Heart left ventricle (tissue), 16 donors: Measurements from ENCODE around the gene PDCD6IP. TPM values are rescaled to one million over a fixed set of nuclear protein-coding genes. Genes with fewer than 3 reads are reported as not detected.

Source experiments
- ATAC-seq, 4 donors: fragments of 200-7000 bp; cut with Tn5 transposase; one replicate each; pipeline ENCODE4 v1.9.1; 2020 to 2022; ENCODE audit warnings: moderate library complexity in 4 of 4, mild to moderate bottlenecking in 3 of 4, moderate number of reproducible peaks in 1 of 4
- DNase-seq, 5 donors: peaks; one replicate each; pipeline ENCODE4 v3.0.0-alpha.2; 2020
- H3K27ac ChIP-seq, 12 donors: fragments of 200-600 bp; sonication (generic) in 4 of 12; one replicate each; pipeline versions ENCODE4 v1.5.0 to v1.8.0; 2016 to 2022; ENCODE audit warnings: mild to moderate bottlenecking in 2 of 12
- H3K27me3 ChIP-seq, 9 donors: fragments of 200-600 bp; sonication (generic) in 2 of 9; one replicate each; pipeline versions ENCODE4 v1.5.1 to v1.8.0; 2016 to 2022; ENCODE audit warnings: mild to moderate bottlenecking in 3 of 9
- H3K36me3 ChIP-seq, 9 donors: fragments of 200-600 bp; sonication (generic) in 2 of 9; one replicate each; pipeline versions ENCODE4 v1.5.0 to v1.8.0; 2018 to 2022; ENCODE audit warnings: mild to moderate bottlenecking in 2 of 9
- H3K4me1 ChIP-seq, 12 donors: fragments of 200-600 bp; sonication (generic) in 4 of 12; one replicate each; pipeline versions ENCODE4 v1.5.0 to v1.8.0; 2016 to 2022; ENCODE audit warnings: mild to moderate bottlenecking in 3 of 12
- H3K4me3 ChIP-seq, 12 donors: fragments of 200-600 bp; sonication (generic) in 4 of 12; one replicate each; pipeline versions ENCODE4 v1.5.0 to v1.8.0; 2017 to 2022; ENCODE audit warnings: mild to moderate bottlenecking in 9 of 12, moderate library complexity in 4 of 12
- H3K9me3 ChIP-seq, 12 donors: fragments of 200-600 bp; sonication (generic) in 4 of 12; one replicate each; pipeline versions ENCODE4 v1.5.0 to v1.8.0; 2016 to 2022; ENCODE audit warnings: mild to moderate bottlenecking in 1 of 12
- POLR2A ChIP-seq, 2 donors: fragments of 450-650 bp; IDR thresholded peaks; one replicate each; pipeline ENCODE4 v1.6.1; 2017; ENCODE audit warnings: antibody characterized with exemption in 2 of 2, mild to moderate bottlenecking in 2 of 2, moderate library complexity in 2 of 2
- WGBS, 4 donors: extraction: QIAGEN DNeasy Blood & Tissue Kit in 2 of 4; methylation state at CpG; one replicate each; pipeline versions ENCODE4 v1.1.5 to v1.1.7; 2013 to 2018; 5-methylcytosine and 5-hydroxymethylcytosine counted together
- intact Hi-C, 10 donors: fragments of 100-400 bp; cut with DNase I; formaldehyde crosslinking; loops; one replicate each; pipeline versions ENCODE4 v1.11.1 to v1.14.2; 2022
- polyA plus RNA-seq, 2 donors: library from polyadenylated mRNA; stranded (reverse); fragments of 200-250 nt; gene quantifications; one replicate each; pipeline ENCODE4 v1.2.3, GENCODE V29; 2013
- total RNA-seq, 9 donors: library from RNA; depleted of rRNA in 2 of 9; stranded (reverse); fragments of >200 nt in 2 of 9; fragmentation: NEBNext Ultra II Directional in 3 of 9; extraction: Animal tissue kit (Norgen Biotek cat#: 25700) in 3 of 9; gene quantifications; one replicate each; pipeline versions ENCODE4 v1.1.0 to v1.2.4, GENCODE V29; 2016 to 2023
- TF ChIP-seq, protein P1 (sequence below), 12 donors: fragments of 200-600 bp; sonication (generic) in 4 of 12; IDR thresholded peaks; one replicate each; pipeline versions ENCODE4 v1.5.0 to v1.8.0; 2018 to 2022; ENCODE audit warnings: antibody characterized with exemption in 12 of 12, mild to moderate bottlenecking in 5 of 12
- donor health status: ischemic (EF 13 %, LVEDD 7.1; RV severe dilation, severe dysfunction).
- donor health status: healthy with polysubstance abuse.
- donor health status: DM: no; HTN: yes; CAD: no.
- donor health status: DM: no; HTN: no; CAD: no.
- donor health status: ischemic (EF 25% LVEDD 6.9; RV normal size, moderate dysfunction).
- donor health status: ischemic (EF 25% LVEDD 5.7; RV mildly dilated, moderate dysfunction).
- donor health status: healthy.
- donor health status: DM: yes; HTN: yes; CAD: no.
- donor health status: ischemic (EF 35%, LVEDD 5.7; RV mildly dilated, moderate dysfunction).
- donor health status: nonischemic (EF 11% LVEDD 7.7; RV severe dilation, severe dysfunction).
- donor health status: DM: yes; HTN: yes; CAD: no.
- donor health status: PGD.
- donor health status: ischemic (EF 29% LVEDD 5.4; RV normal size, mild dysfunction).
- donor health status: nonischemic (EF 23%, LVEDD 6.1; RV moderate dilation, normal function).

Gene PDCD6IP
- total and polyA plus RNA-seq, 11 donors, result 25.8 to 205 (median 143) TPM

DNA sequence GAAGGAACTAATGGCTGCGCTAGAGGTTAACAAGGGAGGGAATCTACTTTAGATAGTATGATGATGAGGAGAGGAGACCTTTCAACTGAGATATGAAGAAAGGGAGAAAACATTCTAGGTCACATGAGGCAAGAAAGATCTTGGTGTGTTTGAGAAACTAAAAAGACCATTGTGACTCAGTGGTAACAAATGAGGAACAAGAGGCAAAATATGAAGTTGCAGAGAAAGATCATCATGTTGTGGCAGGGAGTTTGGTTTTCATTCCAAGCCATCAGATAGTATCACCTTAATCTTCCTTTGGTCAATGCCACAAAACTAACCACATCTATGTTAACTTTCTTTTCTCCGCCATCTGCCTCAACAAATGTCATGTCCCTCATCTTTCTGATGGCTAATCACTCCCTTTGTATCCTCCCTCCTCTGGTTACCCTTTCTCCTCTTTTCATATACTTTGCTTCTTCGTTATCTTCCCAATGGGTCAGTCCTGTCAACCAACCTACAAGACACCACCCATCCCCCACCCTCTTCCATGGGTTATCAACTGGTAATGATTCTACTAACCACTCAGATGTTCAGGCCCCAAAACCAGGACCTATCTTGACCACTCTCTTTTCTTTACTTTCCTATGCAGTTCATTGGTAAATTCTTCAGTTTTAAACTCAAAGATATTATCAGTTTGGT is 2.4 kb upstream of the PDCD6IP start:
- 96 to 98% (median 98%) methylated on average over 3 of the region's 3 CpGs for WGBS, 4 donors
- intact Hi-C loops, result loop anchor here in 3 of 10 donors (5.0 to 10.0 kb wide), 4 partner anchors 79 to 681 kb away; partner anchors contain the start of genes CLASP2 (in 1 of the 3), CRTAP (in 1 of the 3) and UBP1 (in 1 of the 3)
- no peak for ATAC-seq

DNA sequence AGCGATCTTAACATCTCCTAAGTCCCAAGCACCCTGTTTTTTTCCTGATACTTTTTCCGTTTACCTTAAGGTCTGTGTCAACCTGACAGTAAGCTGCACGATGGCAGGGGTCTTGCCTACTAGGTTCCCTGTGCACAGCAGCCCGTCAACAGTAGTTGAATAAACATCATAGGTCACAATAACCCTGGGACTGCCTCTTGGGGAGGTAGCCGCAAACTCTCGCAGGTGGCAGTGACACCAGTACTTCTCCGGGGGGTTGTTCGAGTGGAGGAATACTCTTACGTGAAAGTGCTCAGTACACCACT is 365 bp upstream of the PDCD6IP start:
- intact Hi-C loops, result loop anchor here in 3 of 10 donors (5.0 to 10.0 kb wide), 4 partner anchors 81 to 683 kb away; partner anchors contain the start of genes CLASP2 (in 1 of the 3), CRTAP (in 1 of the 3) and UBP1 (in 1 of the 3)
- DNase-seq (no peak), ATAC-seq (peak in 2 of 4 donors; percentile 16 to 33)
- peaks cover 0 to 8% (median 0%) of the 10 kb centered on the region in 9 donors for H3K36me3 ChIP-seq
- no peaks in the 10 kb centered on the region for H3K27me3 ChIP-seq
- peaks cover 3 to 47% (median 39%) of the 10 kb centered on the region in 12 donors for H3K4me1 ChIP-seq
- H3K9me3 ChIP-seq, result peaks cover 0 to 3% (median 0%) of the 10 kb centered on the region in 12 donors
- TF ChIP-seq POLR2A (IDR thresholded peaks at IDR 0.05), result no peak
- TF ChIP-seq, protein P1, sequence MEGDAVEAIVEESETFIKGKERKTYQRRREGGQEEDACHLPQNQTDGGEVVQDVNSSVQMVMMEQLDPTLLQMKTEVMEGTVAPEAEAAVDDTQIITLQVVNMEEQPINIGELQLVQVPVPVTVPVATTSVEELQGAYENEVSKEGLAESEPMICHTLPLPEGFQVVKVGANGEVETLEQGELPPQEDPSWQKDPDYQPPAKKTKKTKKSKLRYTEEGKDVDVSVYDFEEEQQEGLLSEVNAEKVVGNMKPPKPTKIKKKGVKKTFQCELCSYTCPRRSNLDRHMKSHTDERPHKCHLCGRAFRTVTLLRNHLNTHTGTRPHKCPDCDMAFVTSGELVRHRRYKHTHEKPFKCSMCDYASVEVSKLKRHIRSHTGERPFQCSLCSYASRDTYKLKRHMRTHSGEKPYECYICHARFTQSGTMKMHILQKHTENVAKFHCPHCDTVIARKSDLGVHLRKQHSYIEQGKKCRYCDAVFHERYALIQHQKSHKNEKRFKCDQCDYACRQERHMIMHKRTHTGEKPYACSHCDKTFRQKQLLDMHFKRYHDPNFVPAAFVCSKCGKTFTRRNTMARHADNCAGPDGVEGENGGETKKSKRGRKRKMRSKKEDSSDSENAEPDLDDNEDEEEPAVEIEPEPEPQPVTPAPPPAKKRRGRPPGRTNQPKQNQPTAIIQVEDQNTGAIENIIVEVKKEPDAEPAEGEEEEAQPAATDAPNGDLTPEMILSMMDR (IDR thresholded peaks at IDR 0.05), result no peak
- WGBS, 4 donors, result 0 to 1% (median 1%) methylated on average over 9 of the region's 9 CpGs
- peak overlapping the region; percentile 56 to 98 (median 94) for H3K27ac ChIP-seq
- peak overlapping the region; percentile 56 to 98 (median 86) for H3K4me3 ChIP-seq

More for the DNA sequence above, 2.4 kb upstream of the PDCD6IP start:
- TF ChIP-seq POLR2A (IDR thresholded peaks at IDR 0.05), result no peak
- TF ChIP-seq, protein P1 (IDR thresholded peaks at IDR 0.05), result no peak
- no peak for DNase-seq
- Histone ChIP-seq H3K27me3 (no peaks in the 10 kb centered on the region), H3K27ac (no peak overlapping the region), H3K36me3 (peaks cover 0 to 7% (median 0%) of the 10 kb centered on the region in 9 donors), H3K4me1 (peaks cover under 1 to 30% (median 23%) of the 10 kb centered on the region in 12 donors), H3K4me3 (no peak overlapping the region), H3K9me3 (no peaks in the 10 kb centered on the region)

DNA sequence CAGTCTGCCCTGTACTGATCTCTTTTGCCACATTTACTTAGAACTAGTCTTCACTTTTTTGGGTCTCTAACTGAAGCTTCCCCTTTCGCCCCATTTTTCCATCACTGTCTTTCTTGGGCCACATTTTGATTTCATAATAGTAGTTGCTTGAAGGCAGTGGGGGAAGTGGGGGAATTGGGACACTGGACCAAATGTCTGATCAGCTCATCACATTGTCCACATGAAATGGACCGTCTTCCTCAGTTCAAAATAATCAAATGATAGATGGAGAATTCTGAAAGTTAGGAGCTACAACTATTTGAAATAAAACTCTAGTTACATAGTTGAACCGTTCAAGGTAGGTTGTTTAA is 747 bp downstream of the PDCD6IP start:
- ATAC-seq (peak in 1 of 4 donors; percentile 1), DNase-seq (no peak)
- peaks cover 0 to 8% (median 4%) of the 10 kb centered on the region in 9 donors for H3K36me3 ChIP-seq
- WGBS, 4 donors, result 13 to 16% (median 14%) methylated on average over 3 of the region's 3 CpGs
- peaks cover 3 to 58% (median 40%) of the 10 kb centered on the region in 12 donors for H3K4me1 ChIP-seq
- peak overlapping the region; percentile 56 to 98 (median 94) for H3K27ac ChIP-seq
- peak overlapping the region; percentile 56 to 98 (median 86) for H3K4me3 ChIP-seq
- TF ChIP-seq, protein P1 (IDR thresholded peaks at IDR 0.05), result no peak
- TF ChIP-seq POLR2A (IDR thresholded peaks at IDR 0.05), result no peak
- H3K9me3 ChIP-seq, result peaks cover 0 to 13% (median 0%) of the 10 kb centered on the region in 12 donors
- H3K27me3 ChIP-seq, result no peaks in the 10 kb centered on the region
- intact Hi-C loops, result loop anchor here in 3 of 10 donors (5.0 to 10.0 kb wide), 4 partner anchors 82 to 684 kb away; partner anchors contain the start of genes CLASP2 (in 1 of the 3), CRTAP (in 1 of the 3) and UBP1 (in 1 of the 3)

DNA sequence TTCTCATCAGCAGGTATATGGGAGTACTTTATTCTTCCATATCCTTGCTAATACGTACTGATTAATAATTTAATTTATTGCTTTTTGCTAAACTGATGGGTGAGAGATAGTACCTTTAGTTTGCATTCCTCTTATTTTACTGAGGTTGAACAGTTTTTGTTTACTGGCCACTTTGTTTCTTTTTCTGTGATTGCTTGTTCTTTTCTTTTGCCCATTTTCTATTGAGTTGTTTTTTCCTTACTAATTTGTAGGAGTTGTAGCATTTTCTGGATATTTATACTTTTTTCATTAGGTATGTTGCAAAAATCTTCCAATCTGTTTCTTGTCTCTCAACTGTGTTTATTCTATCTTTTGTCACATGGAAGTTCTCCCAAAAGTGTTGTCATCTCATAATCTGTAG is 4.8 kb downstream of the PDCD6IP start:
- WGBS, 4 donors, result 93 to 98% (median 97%) methylated on average over 1 of the region's 1 CpG
- intact Hi-C loops, result no loop called here
- Histone ChIP-seq H3K27ac (no peak overlapping the region), H3K27me3 (no peaks in the 10 kb centered on the region), H3K4me3 (no peak overlapping the region), H3K36me3 (peaks cover 0 to 8% (median 4%) of the 10 kb centered on the region in 9 donors), H3K9me3 (peaks cover 0 to 13% (median 0%) of the 10 kb centered on the region in 12 donors), H3K4me1 (peaks cover 3 to 75% (median 53%) of the 10 kb centered on the region in 12 donors)
- no peak for ATAC-seq
- no peak for DNase-seq
- TF ChIP-seq, protein P1 (IDR thresholded peaks at IDR 0.05), result no peak
- TF ChIP-seq POLR2A (IDR thresholded peaks at IDR 0.05), result no peak
